Right ventricle myocardium superior (tissue), 1 donor: ENCODE measurements around the gene KICS2. TPM values are rescaled to one million over a fixed set of nuclear protein-coding genes. Genes with fewer than 3 reads are reported as not detected.
"Not testable (repeated sequence)": the region's sequence is repeated elsewhere in the genome, so short reads cannot be mapped to it uniquely, and the experiment has no call there.

Experiments
- ATAC-seq: fragments of 200-7000 bp; cut with Tn5 transposase; one replicate; pipeline ENCODE4 v1.9.1; 2020; ENCODE audit warnings: mild to moderate bottlenecking; ENCODE audit not compliant: poor library complexity
- DNase-seq: peaks from one replicate; pipeline ENCODE4 v3.0.0-alpha.2; 2020
- intact Hi-C: fragments of 100-400 bp; cut with DNase I; formaldehyde crosslinking; loops from one replicate; pipeline ENCODE4 v1.11.2; 2022
- total RNA-seq: library from RNA; stranded (reverse); fragmentation: NEBNext Ultra II Directional; extraction: Animal tissue kit (Norgen Biotek cat#: 25700); gene quantifications from one replicate; pipeline ENCODE4 v1.2.1, GENCODE V29; 2021
- donor health status: DM: no; HTN: yes; CAD: no; lungs with severe emphysema.

KICS2 gene
- total RNA-seq, 1 donor from 2014 or later: 3.1 TPM

GRCh38 chr12:64220046-64220445 is 2.0 kb downstream of the KICS2 start:
- intact Hi-C loops: no loop called here

GRCh38 chr12:64219145-64219544 is 3.0 kb downstream of the KICS2 start:
- intact Hi-C loops: no loop called here
- ATAC-seq (no peak), DNase-seq (no peak)

More at GRCh38 chr12:64220046-64220445, 2.0 kb downstream of the KICS2 start:
- ATAC-seq (no peak), DNase-seq (no peak)

- ATAC-seq: no peak
- intact Hi-C loops: no loop called here
- DNase-seq: no peak
Observed at GRCh38 chr12:64218597-64218996, 3.5 kb downstream of the KICS2 start.

GRCh38 chr12:64217643-64218042 is 4.5 kb downstream of the KICS2 start:
- ATAC-seq, intact Hi-C loops: not testable (repeated sequence)

GRCh38 chr12:64216239-64216638 is 5.9 kb downstream of the KICS2 start:
- ATAC-seq (no peak), DNase-seq (no peak)
- intact Hi-C loops: no loop called here

More at GRCh38 chr12:64217643-64218042, 4.5 kb downstream of the KICS2 start:
- not testable (repeated sequence) for DNase-seq

GRCh38 chr12:64212119-64212746 is 9.9 kb downstream of the KICS2 start:
- intact Hi-C loops: no loop called here
- no peak for ATAC-seq
- no peak for DNase-seq

- intact Hi-C loops: no loop called here
- DNase-seq (no peak), ATAC-seq (no peak)
Observed at GRCh38 chr12:64207453-64207852, 14.6 kb downstream of the KICS2 start.

GRCh38 chr12:64205542-64205941 is 16.6 kb downstream of the KICS2 start:
- ATAC-seq: no peak
- DNase-seq: no peak
- intact Hi-C loops: no loop called here

- intact Hi-C loops: no loop called here
- ATAC-seq (no peak), DNase-seq (no peak)
Observed at GRCh38 chr12:64203775-64204174, 18.3 kb downstream of the KICS2 start.

GRCh38 chr12:64203036-64203435 is 19.1 kb downstream of the KICS2 start:
- intact Hi-C loops: no loop called here
- DNase-seq: no peak
- no peak for ATAC-seq

- not testable (repeated sequence) for ATAC-seq
Observed at GRCh38 chr12:64195841-64196240, 26.3 kb downstream of the KICS2 start.

GRCh38 chr12:64194333-64195149 is 27.6 kb downstream of the KICS2 start:
- intact Hi-C loops: no loop called here
- peak; percentile 55 for ATAC-seq
- DNase-seq: no peak

More at GRCh38 chr12:64195841-64196240, 26.3 kb downstream of the KICS2 start:
- DNase-seq, intact Hi-C loops: not testable (repeated sequence)

GRCh38 chr12:64193931-64194330 is 28.2 kb downstream of the KICS2 start:
- DNase-seq (no peak), ATAC-seq (no peak)
- intact Hi-C loops: no loop called here

- intact Hi-C loops: no loop called here
- ATAC-seq: no peak
- DNase-seq: no peak
Observed at GRCh38 chr12:64192644-64193444, 29.3 kb downstream of the KICS2 start.

- intact Hi-C loops: no loop called here
- ATAC-seq: no peak
- DNase-seq: no peak
Observed at GRCh38 chr12:64190140-64190539, 32.0 kb downstream of the KICS2 start.

- intact Hi-C loops: no loop called here
- ATAC-seq: no peak
- no peak for DNase-seq
Observed at GRCh38 chr12:64189530-64189929, 32.6 kb downstream of the KICS2 start.

GRCh38 chr12:64187794-64188193 is 34.3 kb downstream of the KICS2 start:
- ATAC-seq (no peak), DNase-seq (no peak)
- intact Hi-C loops: no loop called here

- no peak for DNase-seq
- intact Hi-C loops: no loop called here
- ATAC-seq: no peak
Observed at GRCh38 chr12:64187370-64187769, 34.7 kb downstream of the KICS2 start.

- ATAC-seq: no peak
- no peak for DNase-seq
- intact Hi-C loops: no loop called here
Observed at GRCh38 chr12:64186789-64187188, 35.3 kb downstream of the KICS2 start.
